Measurements from ENCODE around the gene ENPP1.

Gene ENPP1

GRCh38 chr6:131808460-131809269, 845 bp downstream of the ENPP1 start (continued):
- TF ChIP-seq KLF7 (tag by site-specific recombination; IDR thresholded peaks at IDR 0.05; ENCODE audit: borderline replicate concordance) (no peak), ZNF776 (tag by site-specific recombination; IDR thresholded peaks at IDR 0.05; ENCODE audit: borderline replicate concordance) (no peak), KLF16 (tag by site-specific recombination; IDR thresholded peaks at IDR 0.05) (no peak), YY1 (tag by site-specific recombination; IDR thresholded peaks at IDR 0.05) (no peak), ZBTB44 (tag by site-specific recombination; IDR thresholded peaks at IDR 0.05) (no peak), PRDM2 (tag by site-specific recombination; IDR thresholded peaks at IDR 0.05; ENCODE audit: borderline replicate concordance) (no peak), PATZ1 (tag by site-specific recombination; IDR thresholded peaks at IDR 0.05) (0 out of 2 replicates have a peak, but pooled peaks have one; percentile 11), ZNF518A (tag by site-specific recombination; conservative IDR thresholded peaks at IDR 0.05; ENCODE audit: low read depth) (no peak), ZFP37 (tag by site-specific recombination; IDR thresholded peaks at IDR 0.05) (no peak), MZF1 (tag by site-specific recombination; IDR thresholded peaks at IDR 0.05; ENCODE audit: borderline replicate concordance) (no peak), ZNF221 (tag by site-specific recombination; IDR thresholded peaks at IDR 0.05; ENCODE audit: borderline replicate concordance) (no peak), ZNF274 (IDR thresholded peaks at IDR 0.05; ENCODE audit: low read length) (no peak), ZNF274 (tag by site-specific recombination; IDR thresholded peaks at IDR 0.05; ENCODE audit: borderline replicate concordance) (no peak), ZNF350 (tag by site-specific recombination; IDR thresholded peaks at IDR 0.05) (no peak), ZBTB49 (tag by site-specific recombination; IDR thresholded peaks at IDR 0.05; ENCODE audit: low read depth) (no peak), ZNF623 (tag by site-specific recombination; IDR thresholded peaks at IDR 0.05) (no peak), ZNF404 (tag by site-specific recombination; IDR thresholded peaks at IDR 0.05) (no peak), ZNF324 (tag by site-specific recombination; IDR thresholded peaks at IDR 0.05) (no peak), ZNF433 (tag by site-specific recombination; IDR thresholded peaks at IDR 0.05; ENCODE audit: low read depth) (no peak)

All from HEK293 (cell line).